Neuronal stem cell (in vitro differentiated cells): ENCODE measurements around the gene FOXD4L1.
"Not testable (repeated sequence)": the region's sequence is repeated elsewhere in the genome, so short reads cannot be mapped to it uniquely, and the experiment has no call there.

Experiments used
- DNase-seq: peaks from one replicate; pipeline ENCODE4 v3.0.0-alpha.2; 2013; ENCODE audit warnings: low spot score
- H2AFZ ChIP-seq: one replicate; pipeline ENCODE4 v1.6.1; 2013; ENCODE audit warnings: mild to moderate bottlenecking, low read length, inconsistent platforms
- H2AK5ac ChIP-seq: 2 replicates; pipeline ENCODE4 v1.6.1; 2013; ENCODE audit warnings: low read depth, mild to moderate bottlenecking, inconsistent platforms, low read length, moderate library complexity, mixed read lengths
- H2BK120ac ChIP-seq: 2 replicates; pipeline ENCODE4 v1.6.1; 2013; ENCODE audit warnings: low read depth, mild to moderate bottlenecking, inconsistent platforms, low read length, moderate library complexity, mixed read lengths
- H2BK12ac ChIP-seq: one replicate; pipeline ENCODE4 v1.6.1; 2013; ENCODE audit warnings: low read length, inconsistent platforms
- H2BK15ac ChIP-seq: 2 replicates; pipeline ENCODE4 v1.6.1; 2013; ENCODE audit warnings: mild to moderate bottlenecking, low read length, inconsistent platforms, mixed read lengths
- H2BK5ac ChIP-seq: one replicate; pipeline ENCODE4 v1.6.1; 2013; ENCODE audit warnings: inconsistent platforms, mild to moderate bottlenecking, low read length, moderate library complexity
- H3K14ac ChIP-seq: one replicate; pipeline ENCODE4 v1.6.1; 2013; ENCODE audit warnings: low read length, inconsistent platforms
- H3K18ac ChIP-seq: 2 replicates; pipeline ENCODE4 v1.6.1; 2013; ENCODE audit warnings: low read length, inconsistent platforms
- H3K23ac ChIP-seq: 2 replicates; pipeline ENCODE4 v1.6.1; 2013; ENCODE audit warnings: low read depth, mild to moderate bottlenecking, mixed read lengths, low read length, inconsistent platforms; ENCODE audit not compliant: poor library complexity
- H3K27ac ChIP-seq: replicated peaks from 3 replicates; pipeline ENCODE4 v1.5.1; 2013; ENCODE audit warnings: low read length, inconsistent platforms
- H3K27me3 ChIP-seq, 3 experiments: 2 replicates each; pipeline ENCODE4 v1.6.1; 2013; ENCODE audit warnings: low read length in 3 of 3, mild to moderate bottlenecking in 2 of 3, inconsistent platforms in 1 of 3, low read depth in 1 of 3, mixed read lengths in 1 of 3, moderate library complexity in 1 of 3; ENCODE audit not compliant: control insufficient read depth in 3 of 3, insufficient read depth in 3 of 3
- H3K36me3 ChIP-seq, 2 donors: replicated peaks in 1 of 2; 2 replicates each; pipeline ENCODE4 v1.6.1; 2013; ENCODE audit warnings: low read length in 2 of 2; ENCODE audit not compliant: control insufficient read depth in 2 of 2, insufficient read depth in 2 of 2
- H3K4ac ChIP-seq: 2 replicates; pipeline ENCODE4 v1.6.1; 2013; ENCODE audit warnings: inconsistent platforms, mild to moderate bottlenecking, low read length, moderate library complexity
- H3K4me1 ChIP-seq, 2 donors: 1 replicate in 1 of 2; 2 replicates in 1 of 2; pipeline ENCODE4 v1.6.1; 2013; ENCODE audit warnings: low read length in 2 of 2, low read depth in 1 of 2; ENCODE audit not compliant: control insufficient read depth in 2 of 2, insufficient read depth in 1 of 2
- H3K4me2 ChIP-seq: one replicate; pipeline ENCODE4 v1.6.1; 2013; ENCODE audit warnings: mild to moderate bottlenecking, low read length, inconsistent platforms; ENCODE audit not compliant: insufficient read depth, poor library complexity, severe bottlenecking
- H3K4me3 ChIP-seq, 2 donors: 2 replicates each; pipeline ENCODE4 v1.5.1; 2013; ENCODE audit warnings: low read length in 2 of 2, mild to moderate bottlenecking in 2 of 2, inconsistent platforms in 1 of 2, moderate library complexity in 1 of 2
- H3K79me1 ChIP-seq: one replicate; pipeline ENCODE4 v1.6.1; 2013; ENCODE audit warnings: low read depth, mild to moderate bottlenecking, inconsistent platforms, low read length, moderate library complexity
- H3K9ac ChIP-seq: one replicate; pipeline ENCODE4 v1.6.1; 2013; ENCODE audit warnings: mild to moderate bottlenecking, low read depth, low read length, inconsistent platforms; ENCODE audit not compliant: poor library complexity
- H3K9me3 ChIP-seq, 2 donors: replicated peaks in 1 of 2; 2 replicates each; pipeline versions ENCODE3 to v1.6.1; 2013; ENCODE audit warnings: low read length in 2 of 2, mild to moderate bottlenecking in 2 of 2, inconsistent platforms in 1 of 2, low read depth in 1 of 2, mixed read lengths in 1 of 2, moderate library complexity in 1 of 2; ENCODE audit not compliant: control insufficient read depth in 2 of 2, insufficient read depth in 1 of 2
- H4K8ac ChIP-seq: one replicate; pipeline ENCODE4 v1.6.1; 2013; ENCODE audit warnings: low read depth, mild to moderate bottlenecking, inconsistent platforms, low read length, moderate library complexity
- H4K91ac ChIP-seq: one replicate; pipeline ENCODE4 v1.6.1; 2013; ENCODE audit warnings: low read length, low read depth, mild to moderate bottlenecking, inconsistent platforms; ENCODE audit not compliant: poor library complexity
- WGBS, 2 donors: extraction: QIAGEN DNeasy Blood & Tissue Kit; methylation state at CpG; one replicate each; pipeline ENCODE4 v1.1.7; 2013; ENCODE audit warnings: missing lambda C conversion rate in 2 of 2, mixed read lengths in 1 of 2; ENCODE audit not compliant: insufficient read length in 2 of 2, insufficient replicate concordance in 1 of 2; ENCODE audit errors: extremely low coverage in 2 of 2; 5-methylcytosine and 5-hydroxymethylcytosine counted together

FOXD4L1 gene

GRCh38 chr2:113528904-113529303 is 30.4 kb downstream of the FOXD4L1 start:
- H3K18ac ChIP-seq, H3K23ac ChIP-seq, H4K91ac ChIP-seq, H3K4me3 ChIP-seq, H3K4ac ChIP-seq, H2BK120ac ChIP-seq, H3K9ac ChIP-seq, H3K4me1 ChIP-seq, H3K27me3 ChIP-seq, H3K36me3 ChIP-seq, H3K14ac ChIP-seq, H2BK5ac ChIP-seq, H3K27ac ChIP-seq, H2BK12ac ChIP-seq, H3K4me2 ChIP-seq, H3K79me1 ChIP-seq, H2AK5ac ChIP-seq, H4K8ac ChIP-seq, H3K9me3 ChIP-seq, H2AFZ ChIP-seq, DNase-seq, H2BK15ac ChIP-seq: not testable (repeated sequence)
- WGBS, 2 donors = no CpG with 5 or more reads among the region's 3 CpGs

GRCh38 chr2:113532991-113533390 is 34.5 kb downstream of the FOXD4L1 start:
- not testable (repeated sequence) for H2BK5ac ChIP-seq, H4K91ac ChIP-seq, H3K9me3 ChIP-seq, H3K14ac ChIP-seq, H3K27ac ChIP-seq, H3K23ac ChIP-seq, H2BK12ac ChIP-seq, H2BK120ac ChIP-seq, H2AFZ ChIP-seq, H3K4me1 ChIP-seq, H3K79me1 ChIP-seq, H3K4ac ChIP-seq, H3K4me3 ChIP-seq, H3K9ac ChIP-seq, H4K8ac ChIP-seq, H3K36me3 ChIP-seq, H2AK5ac ChIP-seq, DNase-seq, H2BK15ac ChIP-seq, H3K27me3 ChIP-seq, H3K4me2 ChIP-seq, H3K18ac ChIP-seq
- WGBS, 2 donors = no CpG with 5 or more reads among the region's 4 CpGs

- not testable (repeated sequence) for H3K27me3 ChIP-seq
Observed at GRCh38 chr2:113536573-113536972, 38.1 kb downstream of the FOXD4L1 start.

GRCh38 chr2:113540834-113541203 is 42.4 kb downstream of the FOXD4L1 start:
- not testable (repeated sequence) for H4K8ac ChIP-seq, H4K91ac ChIP-seq, H3K79me1 ChIP-seq, DNase-seq, H3K4me3 ChIP-seq, H3K4me2 ChIP-seq, H2AFZ ChIP-seq, H2BK5ac ChIP-seq, H3K4ac ChIP-seq, H3K36me3 ChIP-seq, H2BK120ac ChIP-seq, H3K9me3 ChIP-seq, H3K27ac ChIP-seq, H2AK5ac ChIP-seq, H3K14ac ChIP-seq, H3K18ac ChIP-seq, H3K9ac ChIP-seq, H2BK15ac ChIP-seq, H3K23ac ChIP-seq, H3K4me1 ChIP-seq, H2BK12ac ChIP-seq
- peaks cover 0 to 16% (median 12%) of the 10 kb centered on the region in 3 experiments for H3K27me3 ChIP-seq
- no CpG with 5 or more reads among the region's 5 CpGs for WGBS, 2 donors

More at GRCh38 chr2:113536573-113536972, 38.1 kb downstream of the FOXD4L1 start:
- H3K9me3 ChIP-seq, H3K9ac ChIP-seq, H3K36me3 ChIP-seq, H2AK5ac ChIP-seq, H3K27ac ChIP-seq, H2AFZ ChIP-seq, H3K4me3 ChIP-seq, H2BK120ac ChIP-seq, H3K14ac ChIP-seq, H4K8ac ChIP-seq, H3K79me1 ChIP-seq, H3K4me1 ChIP-seq, H3K4me2 ChIP-seq, H3K23ac ChIP-seq, H2BK12ac ChIP-seq, H2BK15ac ChIP-seq, H4K91ac ChIP-seq, H2BK5ac ChIP-seq, H3K4ac ChIP-seq, DNase-seq, H3K18ac ChIP-seq: not testable (repeated sequence)
- no CpG with 5 or more reads among the region's 6 CpGs for WGBS, 2 donors
